ENCODE data around the gene FGF7.

DNA sequence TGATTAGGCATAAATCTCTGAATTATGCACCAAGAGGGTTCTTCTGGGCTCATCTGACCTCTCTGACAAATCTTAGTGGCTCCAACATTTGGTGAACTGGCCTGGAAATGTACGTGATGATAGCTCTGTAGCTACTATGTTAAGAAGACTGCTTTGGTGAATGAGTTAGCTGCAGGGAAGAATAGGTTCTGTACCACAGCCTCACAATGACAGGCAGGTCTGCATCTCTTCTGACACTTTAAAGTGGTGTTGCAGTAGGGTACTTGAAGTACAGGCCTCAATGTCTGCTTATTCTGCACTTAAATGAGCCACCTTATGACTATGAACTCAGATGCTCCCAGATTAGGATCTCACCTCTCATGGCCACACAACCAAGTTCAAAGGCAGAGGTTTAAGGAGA, 7.0 kb downstream of the FGF7 start:
- TF ChIP-seq EZH2phosphoT487 (IDR thresholded peaks at IDR 0.05; ENCODE audit: insufficient read depth, low read depth): no peak
- no peak for TF ChIP-seq EZH2 (IDR thresholded peaks at IDR 0.05; ENCODE audit: insufficient read depth, poor library complexity, severe bottlenecking)

All from GM23248 (cell line).